ENCODE measurements around the gene UBXN4. TPM values are rescaled to one million over a fixed set of nuclear protein-coding genes. Genes with fewer than 3 reads are reported as not detected.
A peak's percentile ranks its signal among the peaks of the same experiment; 100 is the strongest.

Gene UBXN4
- total and polyA plus RNA-seq, 2 donors (not counting 3 experiments of a cell fraction or from before 2014, with no cell fraction given): 40.8 to 108 TPM

DNA sequence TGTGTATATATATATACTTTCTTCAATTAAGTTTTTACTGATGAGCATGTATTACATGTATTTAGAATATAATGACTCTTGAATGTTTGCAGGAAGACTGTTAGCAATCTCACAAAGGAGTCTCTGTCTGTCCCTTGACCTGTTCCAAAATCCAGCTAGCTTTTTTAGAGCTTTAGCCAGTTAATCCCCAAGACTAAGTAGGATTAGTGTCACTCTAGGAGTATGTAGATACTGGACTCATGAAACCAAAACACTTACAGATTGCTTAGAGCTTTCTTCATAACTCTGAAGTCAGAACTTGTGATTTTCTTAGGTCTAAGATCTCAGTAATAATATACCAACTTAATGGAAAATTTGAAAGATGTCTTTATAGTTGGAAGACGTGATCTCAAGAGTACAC is 2.2 kb downstream of the UBXN4 start:
- Histone ChIP-seq H3K36me3 (ENCODE audit: control insufficient read depth in 2 of 2, extremely low read depth in 1 of 2, insufficient read depth in 2 of 2, low read length in 2 of 2) (peaks cover 3% of the 10 kb centered on the region in 2 experiments), H3K4me2 (ENCODE audit: insufficient read depth, low read length) (peak overlapping the region; percentile 100), H3K4me3 (replicated peaks in 1 of 3; ENCODE audit: insufficient read depth in 1 of 3, low read depth in 1 of 3, low read length in 3 of 3) (peak overlapping the region; percentile 11 to 98 (median 23)), H3K9ac (replicated peaks; ENCODE audit: extremely low read depth, insufficient read depth, low read length) (peak overlapping the region; percentile 93), H4K20me1 (replicated peaks; ENCODE audit: control insufficient read depth, extremely low read depth, insufficient read depth, low read length) (peaks cover 8% of the 10 kb centered on the region), H3K79me2 (ENCODE audit: control insufficient read depth, insufficient read depth, low read length) (peaks cover 65% of the 10 kb centered on the region), H3K9me1 (replicated peaks; ENCODE audit: control insufficient read depth, extremely low read depth, insufficient read depth, low read length) (no peaks in the 10 kb centered on the region), H2AFZ (ENCODE audit: low read depth, low read length) (no peak overlapping the region), H3K9me3 (replicated peaks; ENCODE audit: control insufficient read depth, insufficient read depth, low read length) (no peaks in the 10 kb centered on the region), H3K27me3 (ENCODE audit: control insufficient read depth in 2 of 2, insufficient read depth in 2 of 2, low read length in 2 of 2) (no peaks in the 10 kb centered on the region), H3K4me1 (ENCODE audit: control insufficient read depth, extremely low read depth, insufficient read depth, low read length) (peaks cover 29% of the 10 kb centered on the region), H3K27ac (ENCODE audit: insufficient read depth, low read depth, low read length) (peak overlapping the region; percentile 84)
- BruUV-seq (replicated peaks): no TSS peak
- ChIA-PET CTCF (interaction anchor here (0.9 to 1.2 kb wide), 5 partner anchors 9 to 755 kb away, joined by 3 to 5 read pairs (median 3); partner anchors contain the start of gene ZRANB3), POLR2A (interaction anchor here (0.7 to 1.1 kb wide), 2 partner anchors 16 to 19 kb away, joined by 3 read pairs; no protein-coding TSS in a partner anchor)
- DNase-seq (ENCODE audit: low read depth, low spot score) (peak; percentile 27), FAIRE-seq (no peak)
- intact Hi-C loops (cut with micrococcal nuclease) (loop anchor here (5.0 kb wide), 1 partner anchor 133 kb away; the partner anchor contains the start of gene MCM6), dilution Hi-C loops (cut with MboI; ENCODE audit: extremely low pct_ligation_motif_present, low sequenced_read_pairs) (no loop called here)
- TF ChIP-seq POLR2A (IDR thresholded peaks at IDR 0.05; ENCODE audit: low read depth, low read length) (no peak), JUN (IDR thresholded peaks at IDR 0.05; ENCODE audit: borderline replicate concordance, insufficient read depth, insufficient read length, low read depth) (no peak), FOS (IDR thresholded peaks at IDR 0.05; ENCODE audit: borderline replicate concordance, insufficient read depth, low read length) (no peak), EZH2 (IDR thresholded peaks at IDR 0.05; ENCODE audit: borderline replicate concordance, low read depth, low read length, severe bottlenecking) (no peak), POLR2AphosphoS5 (IDR thresholded peaks at IDR 0.05; ENCODE audit: insufficient read depth, low read depth, low read length) (no peak), MYC (IDR thresholded peaks at IDR 0.05; ENCODE audit: low read depth, low read length) (no peak), GATA2 (IDR thresholded peaks at IDR 0.05; ENCODE audit: insufficient read depth, insufficient read length, low read depth, low read length) (no peak)
- TF ChIP-seq, protein P1, sequence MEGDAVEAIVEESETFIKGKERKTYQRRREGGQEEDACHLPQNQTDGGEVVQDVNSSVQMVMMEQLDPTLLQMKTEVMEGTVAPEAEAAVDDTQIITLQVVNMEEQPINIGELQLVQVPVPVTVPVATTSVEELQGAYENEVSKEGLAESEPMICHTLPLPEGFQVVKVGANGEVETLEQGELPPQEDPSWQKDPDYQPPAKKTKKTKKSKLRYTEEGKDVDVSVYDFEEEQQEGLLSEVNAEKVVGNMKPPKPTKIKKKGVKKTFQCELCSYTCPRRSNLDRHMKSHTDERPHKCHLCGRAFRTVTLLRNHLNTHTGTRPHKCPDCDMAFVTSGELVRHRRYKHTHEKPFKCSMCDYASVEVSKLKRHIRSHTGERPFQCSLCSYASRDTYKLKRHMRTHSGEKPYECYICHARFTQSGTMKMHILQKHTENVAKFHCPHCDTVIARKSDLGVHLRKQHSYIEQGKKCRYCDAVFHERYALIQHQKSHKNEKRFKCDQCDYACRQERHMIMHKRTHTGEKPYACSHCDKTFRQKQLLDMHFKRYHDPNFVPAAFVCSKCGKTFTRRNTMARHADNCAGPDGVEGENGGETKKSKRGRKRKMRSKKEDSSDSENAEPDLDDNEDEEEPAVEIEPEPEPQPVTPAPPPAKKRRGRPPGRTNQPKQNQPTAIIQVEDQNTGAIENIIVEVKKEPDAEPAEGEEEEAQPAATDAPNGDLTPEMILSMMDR (IDR thresholded peaks at IDR 0.05; ENCODE audit: extremely low read depth in 1 of 2, insufficient read depth in 1 of 2, low read depth in 1 of 2, low read length in 2 of 2): no peak
- TF ChIP-seq, protein P2, sequence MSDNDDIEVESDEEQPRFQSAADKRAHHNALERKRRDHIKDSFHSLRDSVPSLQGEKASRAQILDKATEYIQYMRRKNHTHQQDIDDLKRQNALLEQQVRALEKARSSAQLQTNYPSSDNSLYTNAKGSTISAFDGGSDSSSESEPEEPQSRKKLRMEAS (IDR thresholded peaks at IDR 0.05; ENCODE audit: insufficient read depth, insufficient read length): no peak

Measured in endothelial cell of umbilical vein (primary cell).